WTC11 (cell line): ENCODE measurements around the gene VSIR. TPM values are rescaled to one million over a fixed set of nuclear protein-coding genes. Genes with fewer than 3 reads are reported as not detected.

ENCODE experiments used
- ATAC-seq: fragments of 200-7000 bp; cut with Tn5 transposase; 2 replicates; pipeline ENCODE4 v1.10.0; 2021; ENCODE audit warnings: mild to moderate bottlenecking, moderate library complexity
- CTCF ChIA-PET: fragments of 300-600 bp; sonication (Branson Sonifier 250); formaldehyde crosslinking; loops from one replicate; lab custom pipeline; 2021; ENCODE audit warnings: antibody characterized with exemption; lab: Charles Lee
- POLR2A ChIA-PET: fragments of 350-600 bp; sonication (Branson Sonifier 250); formaldehyde crosslinking; loops from one replicate; lab custom pipeline; 2021; ENCODE audit warnings: antibody characterized with exemption; lab: Charles Lee
- DNase-seq: peaks from one replicate; pipeline ENCODE4 v3.0.0; 2021; ENCODE audit warnings: low spot score
- H3K27ac Mint-ChIP-seq: 2 replicates; pipeline ENCODE4 v1.8.0; 2021; ENCODE audit warnings: mixed read lengths
- H3K27me3 Mint-ChIP-seq: 2 replicates; pipeline ENCODE4 v1.8.0; 2021; ENCODE audit warnings: low read depth, mild to moderate bottlenecking, moderate library complexity, mixed read lengths
- H3K36me3 Mint-ChIP-seq: 2 replicates; pipeline ENCODE4 v1.8.0; 2021; ENCODE audit warnings: mixed read lengths
- H3K4me1 Mint-ChIP-seq: 2 replicates; pipeline ENCODE4 v1.8.0; 2022; ENCODE audit warnings: mixed read lengths
- H3K4me3 Mint-ChIP-seq: 2 replicates; pipeline ENCODE4 v1.8.0; 2021; ENCODE audit warnings: mild to moderate bottlenecking, moderate library complexity, mixed read lengths
- H3K9me3 Mint-ChIP-seq: 2 replicates; pipeline ENCODE4 v1.8.0; 2021; ENCODE audit warnings: mixed read lengths
- ARID4B ChIP-seq: sonication (generic); formaldehyde crosslinking; IDR thresholded peaks from 2 replicates; pipeline ENCODE4 v1.8.0; 2023; ENCODE audit warnings: missing genetic modification reagents, mild to moderate bottlenecking, borderline replicate concordance
- ATF3 ChIP-seq: sonication (generic); formaldehyde crosslinking; conservative IDR thresholded peaks from 2 replicates; pipeline ENCODE4 v1.8.1; 2022; ENCODE audit warnings: mild to moderate bottlenecking, missing genetic modification reagents
- ATF6 ChIP-seq: sonication (generic); formaldehyde crosslinking; IDR thresholded peaks from 2 replicates; pipeline ENCODE4 v1.8.1; 2023; ENCODE audit warnings: mild to moderate bottlenecking, missing genetic modification reagents
- EMX1 ChIP-seq: fragments of 250-450 bp; sonication (Bioruptor Pico); IDR thresholded peaks from 2 replicates; pipeline ENCODE4 v1.8.0; 2021; ENCODE audit warnings: mild to moderate bottlenecking
- FOXP1 ChIP-seq: sonication (generic); formaldehyde crosslinking; IDR thresholded peaks from 2 replicates; pipeline ENCODE4 v1.8.0; 2022; ENCODE audit warnings: missing genetic modification reagents, mild to moderate bottlenecking, moderate library complexity, borderline replicate concordance
- GABPB1 ChIP-seq: sonication (generic); formaldehyde crosslinking; IDR thresholded peaks from 2 replicates; pipeline ENCODE4 v1.8.1; 2023; ENCODE audit warnings: mild to moderate bottlenecking, missing genetic modification reagents
- GTF2I ChIP-seq: fragments of 250-450 bp; sonication (Bioruptor Pico); conservative IDR thresholded peaks from 2 replicates; pipeline ENCODE4 v1.4.0; 2021; ENCODE audit warnings: mild to moderate bottlenecking
- MAX ChIP-seq: sonication (generic); formaldehyde crosslinking; IDR thresholded peaks from 2 replicates; pipeline ENCODE4 v1.8.0; 2022; ENCODE audit warnings: mild to moderate bottlenecking, missing genetic modification reagents
- RELA ChIP-seq: sonication (generic); formaldehyde crosslinking; IDR thresholded peaks from 2 replicates; pipeline ENCODE4 v1.8.1; 2022; ENCODE audit warnings: missing genetic modification reagents, mild to moderate bottlenecking, borderline replicate concordance
- SP1 ChIP-seq: sonication (generic); formaldehyde crosslinking; conservative IDR thresholded peaks from 2 replicates; pipeline ENCODE4 v1.8.1; 2022; ENCODE audit warnings: missing genetic modification reagents
- TP53 ChIP-seq: sonication (generic); formaldehyde crosslinking; IDR thresholded peaks from 2 replicates; pipeline ENCODE4 v1.8.1; 2023; ENCODE audit warnings: mild to moderate bottlenecking, missing genetic modification reagents
- ZMAT4 ChIP-seq: fragments of 250-450 bp; sonication (Bioruptor Pico); IDR thresholded peaks from 2 replicates; pipeline ENCODE4 v1.9.0; 2021; ENCODE audit warnings: mild to moderate bottlenecking
- ZNF121 ChIP-seq: sonication (generic); formaldehyde crosslinking; IDR thresholded peaks from 2 replicates; pipeline ENCODE4 v1.8.0; 2023; ENCODE audit warnings: missing genetic modification reagents
- ZNF219 ChIP-seq: sonication (generic); formaldehyde crosslinking; IDR thresholded peaks from 2 replicates; pipeline ENCODE4 v1.8.0; 2023; ENCODE audit warnings: missing genetic modification reagents, mild to moderate bottlenecking, borderline replicate concordance
- ZNF532 ChIP-seq: fragments of 250-450 bp; sonication (Bioruptor Pico); IDR thresholded peaks from 2 replicates; pipeline ENCODE4 v1.9.0; 2021; ENCODE audit warnings: mild to moderate bottlenecking, borderline replicate concordance
- total RNA-seq: library from RNA; stranded (reverse); gene quantifications from 3 replicates; pipeline ENCODE4 v1.2.3, GENCODE V29; 2021
- TF ChIP-seq, protein P1 (sequence below): fragments of 200-600 bp; IDR thresholded peaks from 2 replicates; pipeline ENCODE4 v1.8.0; 2022; ENCODE audit warnings: antibody characterized with exemption

The VSIR gene
- total RNA-seq, 1 experiment from 2014 or later = 0.74 TPM

GRCh38 chr10:71745664-71746250 is 27.6 kb downstream of the VSIR start:
- Mint-ChIP-seq H3K4me1 (peaks cover 17% of the 10 kb centered on the region), H3K27ac (no peak overlapping the region), H3K9me3 (peaks cover 10% of the 10 kb centered on the region; the same call in 1 of the 2 replicates), H3K4me3 (no peak overlapping the region), H3K36me3 (no peaks in the 10 kb centered on the region), H3K27me3 (no peaks in the 10 kb centered on the region)
- POLR2A ChIA-PET = interaction anchor here (1.2 kb wide), 1 partner anchor 37 kb away, joined by 3 read pairs; no protein-coding TSS in a partner anchor
- CTCF ChIA-PET = interaction anchor here (0.7 to 4.1 kb wide), 15 partner anchors 10 to 476 kb away, joined by 3 to 18 read pairs (median 5); partner anchors contain the start of genes C10orf105 and VSIR
- no peak for TF ChIP-seq RELA
- TF ChIP-seq, protein P1, sequence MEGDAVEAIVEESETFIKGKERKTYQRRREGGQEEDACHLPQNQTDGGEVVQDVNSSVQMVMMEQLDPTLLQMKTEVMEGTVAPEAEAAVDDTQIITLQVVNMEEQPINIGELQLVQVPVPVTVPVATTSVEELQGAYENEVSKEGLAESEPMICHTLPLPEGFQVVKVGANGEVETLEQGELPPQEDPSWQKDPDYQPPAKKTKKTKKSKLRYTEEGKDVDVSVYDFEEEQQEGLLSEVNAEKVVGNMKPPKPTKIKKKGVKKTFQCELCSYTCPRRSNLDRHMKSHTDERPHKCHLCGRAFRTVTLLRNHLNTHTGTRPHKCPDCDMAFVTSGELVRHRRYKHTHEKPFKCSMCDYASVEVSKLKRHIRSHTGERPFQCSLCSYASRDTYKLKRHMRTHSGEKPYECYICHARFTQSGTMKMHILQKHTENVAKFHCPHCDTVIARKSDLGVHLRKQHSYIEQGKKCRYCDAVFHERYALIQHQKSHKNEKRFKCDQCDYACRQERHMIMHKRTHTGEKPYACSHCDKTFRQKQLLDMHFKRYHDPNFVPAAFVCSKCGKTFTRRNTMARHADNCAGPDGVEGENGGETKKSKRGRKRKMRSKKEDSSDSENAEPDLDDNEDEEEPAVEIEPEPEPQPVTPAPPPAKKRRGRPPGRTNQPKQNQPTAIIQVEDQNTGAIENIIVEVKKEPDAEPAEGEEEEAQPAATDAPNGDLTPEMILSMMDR = no peak
- TF ChIP-seq MAX (CRISPR knock-in tag) = no peak
- TF ChIP-seq GABPB1 (CRISPR knock-in tag) = no peak
- no peak for TF ChIP-seq ATF3 (CRISPR knock-in tag)
- no peak for TF ChIP-seq GTF2I (CRISPR knock-in tag)
- no peak for TF ChIP-seq ARID4B (CRISPR knock-in tag)
- TF ChIP-seq ZNF532 (CRISPR knock-in tag) = no peak
- no peak for TF ChIP-seq ZMAT4
- TF ChIP-seq EMX1 (CRISPR knock-in tag) = no peak
- TF ChIP-seq ATF6 (CRISPR knock-in tag) = no peak
- TF ChIP-seq TP53 (CRISPR knock-in tag) = no peak
- TF ChIP-seq SP1 (CRISPR knock-in tag) = no peak
- no peak for TF ChIP-seq ZNF121 (CRISPR knock-in tag)
- TF ChIP-seq ZNF219 (CRISPR knock-in tag) = no peak
- TF ChIP-seq FOXP1 (CRISPR knock-in tag) = no peak
- ATAC-seq (no peak), DNase-seq (no peak)
